AG09309 (cell line): Measurements from ENCODE around the gene HAPLN1.

ENCODE experiments used
- DNase-seq: peaks from one replicate; pipeline ENCODE4 v3.0.0-alpha.2; 2010; ENCODE audit warnings: low read depth
- H3K4me3 ChIP-seq: 2 replicates; pipeline ENCODE4 v1.5.1; 2011; ENCODE audit warnings: mild to moderate bottlenecking, low read depth, low read length, moderate library complexity; ENCODE audit not compliant: control insufficient read depth
- CTCF ChIP-seq: IDR thresholded peaks from 2 replicates; pipeline ENCODE4 v1.5.1; 2011; ENCODE audit warnings: mild to moderate bottlenecking, low read depth, low read length, inconsistent platforms; ENCODE audit not compliant: insufficient read depth, control insufficient read depth; ENCODE audit errors: missing control alignments

The HAPLN1 gene

GRCh38 chr5:83641946-83642345, 78.7 kb downstream of the HAPLN1 start:
- TF ChIP-seq CTCF, result no peak
- H3K4me3 ChIP-seq, result no peak overlapping the region
- DNase-seq, result no peak

DNA sequence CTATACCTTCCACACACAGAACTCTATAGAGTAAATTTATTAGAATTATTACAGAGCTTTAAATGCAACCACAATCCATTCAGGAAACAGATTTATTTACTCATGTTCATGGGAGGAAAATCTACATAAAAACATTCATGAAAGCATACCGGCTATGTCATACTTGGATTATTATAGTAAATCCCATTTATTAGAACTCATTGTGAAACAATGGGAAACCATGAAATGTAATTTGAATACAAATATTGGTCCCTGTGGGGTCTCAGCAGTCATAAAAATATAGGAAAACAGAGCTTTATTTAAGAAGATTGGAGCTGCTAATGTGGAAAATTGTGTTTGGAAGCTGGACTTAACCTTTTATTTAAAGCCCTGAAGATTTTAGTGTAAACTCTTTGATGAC, 80.7 kb downstream of the HAPLN1 start:
- no peak for DNase-seq
- TF ChIP-seq CTCF, result no peak
- no peak overlapping the region for H3K4me3 ChIP-seq

GRCh38 chr5:83636156-83636555, 84.5 kb downstream of the HAPLN1 start:
- no peak overlapping the region for H3K4me3 ChIP-seq
- no peak for DNase-seq
- no peak for TF ChIP-seq CTCF

DNA sequence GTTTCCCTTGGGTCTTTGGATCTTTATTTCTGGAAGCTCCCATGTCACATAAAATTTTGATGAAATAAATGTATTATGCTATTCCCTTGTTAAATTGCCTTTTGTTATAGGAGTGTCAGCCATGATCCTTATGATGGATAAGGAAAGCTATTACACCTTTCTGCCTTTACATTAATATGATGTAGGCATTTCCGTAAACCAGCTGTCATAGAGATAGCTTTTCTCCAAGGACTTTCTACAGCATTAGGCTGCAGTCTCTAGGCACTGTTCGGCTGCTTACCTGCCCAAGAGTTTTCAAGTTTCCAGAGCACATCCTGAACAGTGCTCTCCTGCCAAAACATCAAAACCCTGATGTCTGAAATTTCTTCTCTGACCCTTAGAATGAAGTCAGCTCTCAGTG, 87.4 kb downstream of the HAPLN1 start:
- DNase-seq, result no peak
- no peak overlapping the region for H3K4me3 ChIP-seq
- no peak for TF ChIP-seq CTCF

DNA sequence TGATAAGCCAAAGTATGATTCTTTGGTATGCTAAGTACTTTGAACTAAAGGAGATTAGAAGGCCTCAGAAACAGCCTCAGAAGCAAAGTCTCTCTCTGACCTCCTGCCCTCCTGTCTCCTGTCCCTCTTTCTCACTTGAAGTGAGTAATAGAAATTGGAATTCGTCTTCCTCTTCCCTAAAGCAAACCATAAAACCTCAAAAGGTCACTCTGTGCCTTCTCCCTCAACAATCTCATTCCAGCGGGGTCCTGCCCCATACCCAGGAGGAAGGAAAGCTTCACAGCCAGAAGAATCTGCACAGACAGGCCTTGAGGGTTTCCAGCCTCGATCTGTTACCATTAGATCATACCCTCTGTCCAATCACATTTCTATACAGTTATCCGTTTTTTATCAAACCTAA, 87.8 kb downstream of the HAPLN1 start:
- TF ChIP-seq CTCF, result no peak
- DNase-seq, result no peak
- H3K4me3 ChIP-seq, result no peak overlapping the region

DNA sequence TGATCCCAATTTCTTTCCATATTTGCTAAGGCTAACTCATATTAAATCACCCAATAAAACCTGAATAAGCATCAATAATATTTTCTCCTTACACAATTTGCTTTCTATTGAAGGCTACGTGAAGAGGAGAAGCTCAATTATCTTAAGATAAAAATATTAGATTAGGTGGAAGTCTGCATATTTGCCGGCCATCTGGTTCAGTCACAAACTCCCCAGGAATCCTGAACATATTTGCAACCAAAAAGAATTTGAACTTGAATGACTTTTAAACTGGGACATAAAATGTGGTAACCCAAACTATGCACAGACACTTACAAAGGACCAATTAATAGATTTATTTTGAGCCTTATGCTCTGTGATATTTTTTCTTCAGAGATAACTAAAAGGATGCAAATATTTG, 92.3 kb downstream of the HAPLN1 start:
- no peak for DNase-seq
- no peak for TF ChIP-seq CTCF
- H3K4me3 ChIP-seq, result no peak overlapping the region

DNA sequence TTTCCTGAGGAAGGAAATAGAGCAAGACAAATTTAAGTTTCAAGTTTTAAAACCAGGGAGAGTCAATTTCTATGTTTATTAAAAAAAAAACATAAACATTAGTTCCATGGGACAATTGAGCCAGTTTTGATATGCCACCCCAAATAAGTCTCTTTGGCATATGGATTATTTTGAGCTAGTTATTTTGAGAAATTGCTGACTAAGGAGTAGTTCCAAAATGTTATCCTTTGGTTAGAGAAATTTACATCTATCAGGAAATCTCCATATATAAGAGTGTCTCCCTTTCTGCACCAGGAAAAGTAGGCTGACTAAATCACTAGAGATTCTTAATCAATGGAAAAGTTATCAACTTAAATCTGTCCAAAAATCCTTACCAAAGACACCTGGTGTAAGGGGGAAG, 105.8 kb downstream of the HAPLN1 start:
- H3K4me3 ChIP-seq, result no peak overlapping the region
- no peak for TF ChIP-seq CTCF
- DNase-seq, result no peak
